ENCODE measurements around the gene LELP1.

GRCh38 chr1:153174624-153175023 lies 28.6 kb upstream of the LELP1 start:
- TF ChIP-seq, protein P1, sequence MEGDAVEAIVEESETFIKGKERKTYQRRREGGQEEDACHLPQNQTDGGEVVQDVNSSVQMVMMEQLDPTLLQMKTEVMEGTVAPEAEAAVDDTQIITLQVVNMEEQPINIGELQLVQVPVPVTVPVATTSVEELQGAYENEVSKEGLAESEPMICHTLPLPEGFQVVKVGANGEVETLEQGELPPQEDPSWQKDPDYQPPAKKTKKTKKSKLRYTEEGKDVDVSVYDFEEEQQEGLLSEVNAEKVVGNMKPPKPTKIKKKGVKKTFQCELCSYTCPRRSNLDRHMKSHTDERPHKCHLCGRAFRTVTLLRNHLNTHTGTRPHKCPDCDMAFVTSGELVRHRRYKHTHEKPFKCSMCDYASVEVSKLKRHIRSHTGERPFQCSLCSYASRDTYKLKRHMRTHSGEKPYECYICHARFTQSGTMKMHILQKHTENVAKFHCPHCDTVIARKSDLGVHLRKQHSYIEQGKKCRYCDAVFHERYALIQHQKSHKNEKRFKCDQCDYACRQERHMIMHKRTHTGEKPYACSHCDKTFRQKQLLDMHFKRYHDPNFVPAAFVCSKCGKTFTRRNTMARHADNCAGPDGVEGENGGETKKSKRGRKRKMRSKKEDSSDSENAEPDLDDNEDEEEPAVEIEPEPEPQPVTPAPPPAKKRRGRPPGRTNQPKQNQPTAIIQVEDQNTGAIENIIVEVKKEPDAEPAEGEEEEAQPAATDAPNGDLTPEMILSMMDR (conservative IDR thresholded peaks at IDR 0.05; ENCODE audit: low read length), result no peak
- TF ChIP-seq EZH2phosphoT487 (IDR thresholded peaks at IDR 0.05; ENCODE audit: borderline replicate concordance), result no peak

Measured in Loucy (cell line).